CD4-positive, alpha-beta memory T cell (primary cell): Measurements from ENCODE around the gene TMSB4X. TPM values are rescaled to one million over a fixed set of nuclear protein-coding genes. Genes with fewer than 3 reads are reported as not detected.

Experiments used
- CTCF ChIA-PET: fragments of 350-600 bp; sonication (Branson Sonifier 250); formaldehyde crosslinking; loops from one replicate; lab custom pipeline; 2021; ENCODE audit warnings: inconsistent platforms; ENCODE audit not compliant: partially characterized antibody; lab: Charles Lee
- POLR2A ChIA-PET: fragments of 350-600 bp; sonication (Branson Sonifier 250); formaldehyde crosslinking; loops from one replicate; lab custom pipeline; 2021; ENCODE audit not compliant: partially characterized antibody; lab: Charles Lee
- DNase-seq, 5 donors: peaks; one replicate each; pipeline versions ENCODE4 v3.0.0 to v3.0.0-alpha.2; 2020 to 2022; ENCODE audit warnings: mixed read lengths in 1 of 5
- H3K27ac ChIP-seq: one replicate; pipeline ENCODE4 v1.7.0; 2013; ENCODE audit warnings: low read depth, low read length
- H3K27me3 ChIP-seq: 2 replicates; pipeline ENCODE4 v1.7.0; 2013; ENCODE audit warnings: mild to moderate bottlenecking, low read length, moderate library complexity; ENCODE audit not compliant: insufficient read depth
- H3K36me3 ChIP-seq: 2 replicates; pipeline ENCODE4 v1.7.0; 2013; ENCODE audit warnings: mild to moderate bottlenecking, low read length, moderate library complexity; ENCODE audit not compliant: insufficient read depth
- H3K4me1 ChIP-seq: 2 replicates; pipeline ENCODE4 v1.7.0; 2013; ENCODE audit warnings: mild to moderate bottlenecking, low read length, moderate library complexity; ENCODE audit not compliant: insufficient read depth
- H3K4me3 ChIP-seq, 2 donors: one replicate each; pipeline ENCODE4 v1.7.0; 2013; ENCODE audit warnings: low read length in 2 of 2, mild to moderate bottlenecking in 1 of 2
- H3K9me3 ChIP-seq, 2 donors: one replicate each; pipeline ENCODE4 v1.7.0; 2013; ENCODE audit warnings: low read length in 2 of 2, control low read depth in 1 of 2; ENCODE audit not compliant: control insufficient read depth in 1 of 2
- H3K27ac Mint-ChIP-seq, 7 donors: one replicate each; pipeline ENCODE4 v1.8.0; 2020 to 2021; ENCODE audit warnings: mixed read lengths in 7 of 7, mild to moderate bottlenecking in 6 of 7, inconsistent platforms in 3 of 7, moderate library complexity in 3 of 7
- H3K27me3 Mint-ChIP-seq, 2 donors: one replicate each; pipeline ENCODE4 v1.8.0; 2020 to 2021; ENCODE audit warnings: mixed read lengths in 2 of 2
- H3K36me3 Mint-ChIP-seq, 2 donors: one replicate each; pipeline ENCODE4 v1.8.0; 2020 to 2021; ENCODE audit warnings: mixed read lengths in 2 of 2, inconsistent platforms in 1 of 2, mild to moderate bottlenecking in 1 of 2
- H3K4me1 Mint-ChIP-seq, 4 donors: one replicate each; pipeline ENCODE4 v1.8.0; 2020 to 2021; ENCODE audit warnings: mixed read lengths in 4 of 4, mild to moderate bottlenecking in 1 of 4
- H3K4me3 Mint-ChIP-seq, 8 donors: one replicate each; pipeline ENCODE4 v1.8.0; 2020 to 2021; ENCODE audit warnings: mixed read lengths in 8 of 8, mild to moderate bottlenecking in 7 of 8, moderate library complexity in 6 of 8, inconsistent platforms in 3 of 8
- H3K9me3 Mint-ChIP-seq, 8 donors: one replicate each; pipeline ENCODE4 v1.8.0; 2020 to 2021; ENCODE audit warnings: mixed read lengths in 8 of 8, mild to moderate bottlenecking in 5 of 8, inconsistent platforms in 3 of 8, moderate library complexity in 1 of 8
- intact Hi-C: fragments of 100-400 bp; cut with micrococcal nuclease; formaldehyde crosslinking; loops from one replicate; pipeline ENCODE4 v1.15.1; 2023
- polyA plus RNA-seq, 2 donors: library from polyadenylated mRNA; unstranded; fragments of 300-500 nt; fragmentation: Illumina TruSeq; gene quantifications; one replicate each; pipeline ENCODE4 v1.2.3, GENCODE V29; 2021
- total RNA-seq, 2 experiments: library from RNA; stranded (reverse); gene quantifications; one replicate each; pipeline ENCODE4 v1.2.3, GENCODE V29; 2021

Gene TMSB4X
- total and polyA plus RNA-seq, 4 experiments from 2014 or later, result 4,851 to 36,115 (median 16,529) TPM

DNA sequence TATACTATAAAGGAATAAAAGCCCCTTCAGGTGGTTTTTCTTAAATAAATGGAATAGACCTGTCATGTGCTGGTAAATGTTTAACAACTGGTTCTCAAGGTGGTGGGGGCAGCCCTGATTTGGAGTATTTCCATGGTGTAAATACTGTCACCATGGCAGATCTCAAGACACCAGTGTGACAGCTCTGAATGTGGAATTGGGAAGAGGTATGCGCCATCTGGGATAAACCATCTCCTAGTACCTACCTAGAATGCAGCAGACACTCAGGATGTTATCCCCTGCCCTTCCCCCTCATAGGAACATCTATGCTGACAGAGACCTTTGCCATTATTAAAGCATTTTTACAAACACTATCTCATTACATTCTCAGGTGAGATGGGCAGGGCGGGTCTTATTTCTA lies 26.4 kb upstream of the TMSB4X start:
- H3K27ac Mint-ChIP-seq, result peak overlapping the region; percentile 97 to 99 (median 97)
- no peaks in the 10 kb centered on the region for H3K9me3 ChIP-seq
- H3K36me3 Mint-ChIP-seq, result peaks cover 0 to 6% of the 10 kb centered on the region in 2 donors
- no peaks in the 10 kb centered on the region for H3K27me3 Mint-ChIP-seq
- peaks cover 46 to 72% (median 59%) of the 10 kb centered on the region in 4 donors for H3K4me1 Mint-ChIP-seq
- no peak for DNase-seq
- CTCF ChIA-PET, result interaction anchor here (3.0 to 7.3 kb wide), 3 partner anchors 22 to 541 kb away, joined by 33 to 210 read pairs (median 89); no protein-coding TSS in a partner anchor
- H3K4me3 ChIP-seq, result no peak overlapping the region
- peaks cover 64% of the 10 kb centered on the region for H3K4me1 ChIP-seq
- no peaks in the 10 kb centered on the region for H3K9me3 Mint-ChIP-seq
- peak overlapping the region; percentile 84 for H3K27ac ChIP-seq
- peak overlapping the region in 5 of 8 donors; percentile 25 to 94 (median 42) for H3K4me3 Mint-ChIP-seq
- intact Hi-C loops, result loop anchor here (5.0 kb wide), 3 partner anchors 394 to 1084 kb away; no protein-coding TSS in a partner anchor
- H3K36me3 ChIP-seq, result no peaks in the 10 kb centered on the region
- POLR2A ChIA-PET, result interaction anchor here (0.8 to 17.9 kb wide), 6 partner anchors 9 to 540 kb away, joined by 3 to 1441 read pairs (median 30); partner anchors contain the start of gene TMSB4X
- no peaks in the 10 kb centered on the region for H3K27me3 ChIP-seq

DNA sequence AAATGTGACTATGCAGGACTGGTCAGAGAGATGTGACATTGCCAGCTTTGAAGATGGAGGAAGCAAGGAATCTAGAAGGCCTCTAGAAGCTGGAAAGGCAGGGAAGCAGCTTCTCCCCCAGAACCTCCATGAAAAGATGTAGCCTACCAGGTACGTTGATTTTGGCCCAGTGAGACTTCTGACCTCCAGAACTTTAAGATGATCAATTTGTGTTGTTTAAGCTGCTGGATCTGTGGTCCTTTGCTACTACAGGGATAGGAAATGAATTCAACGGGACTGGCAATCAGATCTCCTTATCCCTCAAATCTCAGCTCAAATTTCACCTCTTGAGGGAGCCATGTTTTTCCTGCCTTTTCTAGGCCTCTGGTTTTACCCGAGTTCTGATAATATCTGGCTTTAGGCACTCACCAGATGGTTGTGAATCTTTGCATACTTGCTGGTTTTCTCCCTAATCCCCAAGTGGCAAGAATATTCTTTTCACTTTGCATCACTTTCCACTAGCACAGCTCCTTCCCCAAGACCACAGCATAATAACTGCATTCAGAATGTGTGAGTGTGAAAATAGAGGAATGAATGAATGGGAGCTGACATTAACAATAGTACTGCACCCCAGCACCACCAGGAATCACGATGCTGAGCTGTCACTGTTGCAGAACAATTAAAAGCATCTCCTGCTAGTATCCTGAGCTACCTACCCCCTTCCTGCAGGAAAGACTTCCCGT lies 25.5 kb upstream of the TMSB4X start:
- no peak for DNase-seq
- Mint-ChIP-seq H3K36me3 (peaks cover 0 to 6% of the 10 kb centered on the region in 2 donors), H3K27me3 (no peaks in the 10 kb centered on the region), H3K4me1 (peaks cover 48 to 81% (median 65%) of the 10 kb centered on the region in 4 donors), H3K9me3 (no peaks in the 10 kb centered on the region), H3K27ac (peak overlapping the region; percentile 97 to 99 (median 97)), H3K4me3 (peak overlapping the region; percentile 85 to 94 (median 88))
- intact Hi-C loops, result loop anchor here (5.0 kb wide), 3 partner anchors 393 to 1083 kb away; no protein-coding TSS in a partner anchor
- H3K36me3 ChIP-seq, result no peaks in the 10 kb centered on the region
- ChIA-PET CTCF (interaction anchor here (0.6 to 7.3 kb wide), 11 partner anchors 12 to 540 kb away, joined by 3 to 210 read pairs (median 18); partner anchors contain the start of gene TMSB4X), POLR2A (interaction anchor here (0.5 to 17.9 kb wide), 14 partner anchors 8 to 202 kb away, joined by 3 to 1441 read pairs (median 10); partner anchors contain the start of gene TMSB4X)
- no peaks in the 10 kb centered on the region for H3K9me3 ChIP-seq
- H3K4me3 ChIP-seq, result peak overlapping the region in 1 of 2 donors; percentile 17
- H3K4me1 ChIP-seq, result peaks cover 73% of the 10 kb centered on the region
- H3K27me3 ChIP-seq, result no peaks in the 10 kb centered on the region
- H3K27ac ChIP-seq, result peak overlapping the region; percentile 84

DNA sequence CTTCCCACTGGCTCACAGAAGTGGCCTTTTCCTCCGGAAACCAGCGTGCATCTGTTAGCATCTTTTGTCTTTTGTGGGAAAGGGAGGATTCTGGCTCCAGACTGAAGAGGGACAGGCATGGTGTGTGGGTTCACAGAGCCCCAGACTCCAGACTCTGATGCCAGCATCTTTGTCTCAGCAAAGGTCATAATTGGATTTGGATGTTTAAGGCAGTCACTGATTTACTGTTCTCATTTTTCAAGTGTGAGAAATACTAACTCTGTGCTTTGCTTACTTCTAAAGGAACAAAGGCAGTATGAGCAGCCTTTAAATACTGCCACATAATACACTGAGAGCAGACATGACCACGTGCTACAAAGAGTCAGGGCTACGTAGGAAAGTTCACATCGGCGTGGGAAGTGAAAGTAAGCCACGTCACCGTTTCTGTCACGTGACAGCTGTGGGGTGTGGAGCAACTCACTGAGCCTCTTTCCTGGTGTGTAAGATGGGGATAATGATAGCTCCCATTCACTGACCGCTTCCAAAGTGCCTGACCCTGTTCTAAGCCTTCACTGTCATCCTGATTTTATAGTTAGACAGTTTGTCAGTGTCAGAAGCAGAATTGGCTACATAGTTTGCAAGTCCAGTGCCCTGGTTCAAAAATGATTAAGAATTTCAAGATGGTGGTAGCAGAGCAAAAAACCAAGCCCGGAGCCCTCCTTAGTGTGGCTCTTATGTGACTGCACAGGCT lies 24.8 kb upstream of the TMSB4X start:
- H3K4me3 Mint-ChIP-seq, result peak overlapping the region; percentile 85 to 94 (median 88)
- H3K9me3 Mint-ChIP-seq, result no peaks in the 10 kb centered on the region
- H3K27ac Mint-ChIP-seq, result peak overlapping the region; percentile 97 to 99 (median 97)
- ChIA-PET POLR2A (interaction anchor here (0.6 to 17.9 kb wide), 16 partner anchors 22 to 541 kb away, joined by 3 to 1441 read pairs (median 10); partner anchors contain the start of gene TMSB4X), CTCF (interaction anchor here (0.7 to 7.3 kb wide), 20 partner anchors 11 to 539 kb away, joined by 3 to 210 read pairs (median 6); partner anchors contain the start of gene TMSB4X)
- Histone ChIP-seq H3K4me1 (peaks cover 80% of the 10 kb centered on the region), H3K4me3 (peak overlapping the region; percentile 43 to 79), H3K27me3 (no peaks in the 10 kb centered on the region), H3K27ac (peak overlapping the region; percentile 84), H3K9me3 (no peaks in the 10 kb centered on the region), H3K36me3 (no peaks in the 10 kb centered on the region)
- H3K36me3 Mint-ChIP-seq, result peaks cover 0 to 6% of the 10 kb centered on the region in 2 donors
- DNase-seq, result peak; percentile 87 to 91 (median 88)
- H3K4me1 Mint-ChIP-seq, result peaks cover 52 to 88% (median 72%) of the 10 kb centered on the region in 4 donors
- H3K27me3 Mint-ChIP-seq, result no peaks in the 10 kb centered on the region
- intact Hi-C loops, result loop anchor here (1.0 to 5.0 kb wide), 7 partner anchors 51 to 1193 kb away; partner anchors contain the start of gene MSL3

DNA sequence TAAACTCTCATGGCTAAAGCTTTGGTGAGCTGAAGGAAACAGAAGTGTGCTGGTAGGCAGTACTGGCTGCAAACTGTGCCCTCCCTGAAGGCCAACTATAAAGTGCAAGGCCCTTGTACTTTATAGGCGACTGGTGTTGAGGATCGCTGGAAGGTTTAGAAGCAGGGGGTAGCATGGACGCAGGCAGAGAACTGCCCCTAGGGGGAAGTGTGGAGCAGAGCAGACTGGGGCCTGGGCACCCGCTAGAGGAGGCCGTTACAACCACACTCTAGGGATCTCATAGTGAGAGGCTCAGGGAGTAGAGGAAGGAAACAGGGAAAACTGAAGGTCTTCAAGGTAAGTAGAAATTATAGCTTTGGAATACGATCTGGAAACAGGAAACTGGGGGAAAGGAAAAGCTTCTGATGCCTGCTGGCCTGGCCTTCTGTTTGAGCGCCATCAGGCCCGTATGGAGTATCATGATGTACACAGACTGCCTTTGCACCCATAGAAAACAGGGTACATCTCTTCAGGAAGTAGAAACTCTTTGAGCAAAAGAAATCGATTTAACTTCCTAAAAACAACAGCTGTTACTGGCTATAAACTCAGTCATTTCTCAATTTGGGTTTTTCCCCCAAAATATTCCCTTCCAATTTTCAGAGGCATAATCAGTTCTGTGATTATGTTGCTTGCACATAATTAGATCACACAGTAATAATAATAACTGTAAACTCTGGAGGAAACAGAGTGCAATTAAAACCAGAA lies 23.9 kb upstream of the TMSB4X start:
- no peaks in the 10 kb centered on the region for H3K9me3 Mint-ChIP-seq

DNA sequence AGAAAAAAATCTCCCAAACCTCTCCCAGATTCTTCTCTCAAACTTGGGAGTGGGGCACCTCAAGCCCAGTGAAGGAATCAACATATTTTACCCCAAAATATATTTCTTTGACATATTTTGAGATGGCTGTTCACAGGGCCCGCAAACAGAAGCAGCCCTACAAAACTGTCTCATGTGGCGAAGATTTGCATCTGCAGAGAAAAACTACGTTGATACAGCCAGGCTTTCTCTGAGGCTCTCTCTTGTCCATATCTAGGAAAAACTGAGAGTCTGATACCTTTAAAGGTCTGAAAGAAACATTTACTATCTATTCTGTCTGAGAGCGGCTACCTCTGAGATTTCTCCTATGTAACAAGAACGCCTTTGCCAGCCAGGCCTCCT lies 23.3 kb upstream of the TMSB4X start:
- CTCF ChIA-PET, result interaction anchor here (0.6 to 7.3 kb wide), 24 partner anchors 14 to 542 kb away, joined by 3 to 210 read pairs (median 4); partner anchors contain the start of gene TMSB4X
- no peaks in the 10 kb centered on the region for H3K27me3 Mint-ChIP-seq
- H3K4me1 Mint-ChIP-seq, result peaks cover 52 to 97% (median 81%) of the 10 kb centered on the region in 4 donors
- Histone ChIP-seq H3K9me3 (no peaks in the 10 kb centered on the region), H3K36me3 (no peaks in the 10 kb centered on the region), H3K27me3 (no peaks in the 10 kb centered on the region), H3K4me1 (peaks cover 95% of the 10 kb centered on the region), H3K4me3 (peak overlapping the region in 1 of 2 donors; percentile 79), H3K27ac (peak overlapping the region; percentile 84)
- no peaks in the 10 kb centered on the region for H3K9me3 Mint-ChIP-seq
- peaks cover 0 to 6% of the 10 kb centered on the region in 2 donors for H3K36me3 Mint-ChIP-seq
- POLR2A ChIA-PET, result interaction anchor here (0.6 to 17.9 kb wide), 17 partner anchors 8 to 797 kb away, joined by 3 to 1441 read pairs (median 9); partner anchors contain the start of gene TMSB4X
- peak in 1 of 5 donors; percentile 50 for DNase-seq
- H3K4me3 Mint-ChIP-seq, result peak overlapping the region; percentile 85 to 94 (median 88)
- peak overlapping the region; percentile 97 to 99 (median 97) for H3K27ac Mint-ChIP-seq
- intact Hi-C loops, result loop anchor here (1.0 to 5.0 kb wide), 6 partner anchors 22 to 1194 kb away; partner anchors contain the start of gene MSL3

More for the DNA sequence above, 23.9 kb upstream of the TMSB4X start:
- Mint-ChIP-seq H3K27ac (peak overlapping the region; percentile 97 to 99 (median 97)), H3K27me3 (no peaks in the 10 kb centered on the region), H3K4me1 (peaks cover 52 to 95% (median 78%) of the 10 kb centered on the region in 4 donors), H3K36me3 (peaks cover 0 to 6% of the 10 kb centered on the region in 2 donors), H3K4me3 (peak overlapping the region; percentile 85 to 94 (median 88))
- intact Hi-C loops, result loop anchor here (1.0 to 5.0 kb wide), 7 partner anchors 22 to 1194 kb away; partner anchors contain the start of gene MSL3
- no peaks in the 10 kb centered on the region for H3K9me3 ChIP-seq
- CTCF ChIA-PET, result interaction anchor here (0.6 to 7.3 kb wide), 26 partner anchors 15 to 543 kb away, joined by 3 to 210 read pairs (median 3); partner anchors contain the start of gene TMSB4X
- no peaks in the 10 kb centered on the region for H3K27me3 ChIP-seq
- H3K4me3 ChIP-seq, result peak overlapping the region; percentile 43 to 79
- H3K27ac ChIP-seq, result peak overlapping the region; percentile 84
- no peaks in the 10 kb centered on the region for H3K36me3 ChIP-seq
- DNase-seq, result peak; percentile 73 to 77 (median 76)
- H3K4me1 ChIP-seq, result peaks cover 89% of the 10 kb centered on the region
- POLR2A ChIA-PET, result interaction anchor here (0.6 to 17.9 kb wide), 22 partner anchors 8 to 798 kb away, joined by 3 to 1441 read pairs (median 6); partner anchors contain the start of gene TMSB4X
